Urinary bladder (tissue), 4 donors: ENCODE data around the gene SERP1. TPM values are rescaled to one million over a fixed set of nuclear protein-coding genes. Genes with fewer than 3 reads are reported as not detected.

Source experiments
- DNase-seq: peaks from one replicate; pipeline ENCODE4 v3.0.0-alpha.2; 2015; ENCODE audit errors: extremely low spot score
- H3K27ac ChIP-seq: one replicate; pipeline ENCODE4 v1.5.1; 2013; ENCODE audit warnings: low read depth, mild to moderate bottlenecking, moderate library complexity
- H3K36me3 ChIP-seq: one replicate; pipeline ENCODE4 v1.6.1; 2013; ENCODE audit warnings: mild to moderate bottlenecking, moderate library complexity; ENCODE audit not compliant: insufficient read depth
- H3K4me1 ChIP-seq: one replicate; pipeline ENCODE4 v1.6.1; 2013; ENCODE audit warnings: mild to moderate bottlenecking, moderate library complexity; ENCODE audit not compliant: insufficient read depth
- H3K4me3 ChIP-seq: one replicate; pipeline ENCODE4 v1.5.1; 2013; ENCODE audit warnings: low read depth, low read length
- WGBS: extraction: QIAGEN DNeasy Blood & Tissue Kit; methylation state at CpG from one replicate; pipeline ENCODE4 v1.1.7; 2013; 5-methylcytosine and 5-hydroxymethylcytosine counted together
- polyA plus RNA-seq: library from polyadenylated mRNA; stranded (reverse); fragments of 200-250 nt; gene quantifications from one replicate; pipeline ENCODE4 v1.2.3, GENCODE V29; 2013
- total RNA-seq: library from RNA; depleted of rRNA; stranded (reverse); fragments of >200 nt; gene quantifications from one replicate; pipeline ENCODE4 v1.2.3, GENCODE V29; 2014
- donor health status: healthy with polysubstance abuse.
- donor health status: healthy.

SERP1 gene
- total and polyA plus RNA-seq, 2 donors: 115 to 144 TPM

DNA sequence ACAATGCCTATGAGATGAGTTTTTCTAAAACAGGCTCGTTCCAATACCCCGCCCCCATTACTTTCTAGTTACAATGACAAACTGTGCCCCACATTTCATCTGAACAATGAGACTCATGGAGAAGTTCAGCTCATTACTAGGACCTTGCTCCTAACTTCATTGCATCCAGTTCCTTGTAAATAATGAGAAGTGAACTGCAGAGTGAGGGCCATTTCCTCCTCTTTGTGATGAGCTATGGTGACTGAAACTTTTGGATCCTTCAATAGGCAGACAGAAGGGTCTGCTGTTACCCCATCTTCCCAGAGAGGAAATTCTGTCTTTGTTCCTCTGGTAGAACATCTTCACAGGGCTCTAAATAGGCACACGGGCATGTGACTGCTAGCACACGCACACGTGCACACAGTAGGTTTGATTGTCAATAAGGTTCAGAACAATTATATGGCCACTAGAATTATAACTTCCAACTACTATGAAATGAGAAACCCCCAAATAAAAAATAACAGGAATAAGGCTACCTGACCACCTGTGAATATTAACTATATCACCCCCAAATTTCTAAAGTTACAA lies 51.8 kb downstream of the SERP1 start:
- Histone ChIP-seq H3K4me3 (no peak overlapping the region), H3K27ac (no peak overlapping the region), H3K4me1 (no peaks in the 10 kb centered on the region), H3K36me3 (no peaks in the 10 kb centered on the region)
- DNase-seq: no peak
- 93% methylated on average over 5 of the region's 5 CpGs for WGBS

Other genes starting within 250 kb of the SERP1 start
- 48.3 TPM for gene TSC22D2, start 138.2 kb downstream of the SERP1 start, total RNA-seq
- 16.3 TPM for gene TSC22D2, start 138.2 kb downstream of the SERP1 start, polyA plus RNA-seq
- 194 TPM for gene EIF2A, start 291 bp upstream of the SERP1 start, total RNA-seq
- gene EIF2A, start 291 bp upstream of the SERP1 start, polyA plus RNA-seq: 63.3 TPM
- gene SELENOT, start 56.8 kb upstream of the SERP1 start, total RNA-seq: 76.5 TPM
- gene SELENOT, start 56.8 kb upstream of the SERP1 start, polyA plus RNA-seq: 94.4 TPM
- 0.21 TPM for gene ERICH6, start 157.4 kb upstream of the SERP1 start, total RNA-seq
- not detected for gene ERICH6, start 157.4 kb upstream of the SERP1 start, polyA plus RNA-seq
- gene SIAH2, start 216.7 kb upstream of the SERP1 start, total RNA-seq: 27.4 TPM
- 28.2 TPM for gene SIAH2, start 216.7 kb upstream of the SERP1 start, polyA plus RNA-seq